Gastroesophageal sphincter (tissue), 3 donors: ENCODE data around the gene TMEM54.

ENCODE experiments used
- POLR2AphosphoS5 ChIP-seq: sonication (generic); formaldehyde crosslinking; IDR thresholded peaks from one replicate; pipeline ENCODE4 v1.6.1; 2017; ENCODE audit warnings: antibody characterized with exemption
- TF ChIP-seq, protein P1 (sequence below), 4 experiments: fragments of 200-600 bp in 2 of 4; fragments of 450-650 bp in 2 of 4; sonication (generic) in 1 of 4; IDR thresholded peaks; one replicate each; pipeline ENCODE4 v1.5.1; 2017 to 2019; ENCODE audit warnings: antibody characterized with exemption in 4 of 4, mild to moderate bottlenecking in 2 of 4, moderate library complexity in 2 of 4

DNA sequence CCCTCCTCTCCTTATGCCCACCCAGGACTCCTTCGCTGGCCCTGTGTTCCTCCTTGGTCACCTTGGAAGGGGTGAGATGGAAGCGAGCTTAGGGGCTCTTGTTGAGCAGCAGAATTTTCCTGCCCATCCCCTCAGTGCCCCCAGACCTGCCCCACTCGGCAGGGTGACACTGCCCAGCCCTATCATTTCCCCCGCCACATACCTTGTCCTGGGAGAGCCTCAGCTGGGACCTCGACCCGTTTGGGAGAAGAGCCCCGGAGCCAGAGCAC is 29.1 kb downstream of the TMEM54 start:
- TF ChIP-seq POLR2AphosphoS5: no peak
- TF ChIP-seq, protein P1, sequence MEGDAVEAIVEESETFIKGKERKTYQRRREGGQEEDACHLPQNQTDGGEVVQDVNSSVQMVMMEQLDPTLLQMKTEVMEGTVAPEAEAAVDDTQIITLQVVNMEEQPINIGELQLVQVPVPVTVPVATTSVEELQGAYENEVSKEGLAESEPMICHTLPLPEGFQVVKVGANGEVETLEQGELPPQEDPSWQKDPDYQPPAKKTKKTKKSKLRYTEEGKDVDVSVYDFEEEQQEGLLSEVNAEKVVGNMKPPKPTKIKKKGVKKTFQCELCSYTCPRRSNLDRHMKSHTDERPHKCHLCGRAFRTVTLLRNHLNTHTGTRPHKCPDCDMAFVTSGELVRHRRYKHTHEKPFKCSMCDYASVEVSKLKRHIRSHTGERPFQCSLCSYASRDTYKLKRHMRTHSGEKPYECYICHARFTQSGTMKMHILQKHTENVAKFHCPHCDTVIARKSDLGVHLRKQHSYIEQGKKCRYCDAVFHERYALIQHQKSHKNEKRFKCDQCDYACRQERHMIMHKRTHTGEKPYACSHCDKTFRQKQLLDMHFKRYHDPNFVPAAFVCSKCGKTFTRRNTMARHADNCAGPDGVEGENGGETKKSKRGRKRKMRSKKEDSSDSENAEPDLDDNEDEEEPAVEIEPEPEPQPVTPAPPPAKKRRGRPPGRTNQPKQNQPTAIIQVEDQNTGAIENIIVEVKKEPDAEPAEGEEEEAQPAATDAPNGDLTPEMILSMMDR (IDR thresholded peaks at IDR 0.05): no peak
